ENCODE measurements around the gene PPM1A.

GRCh38 chr14:60332869-60333268 lies 83.8 kb downstream of the PPM1A start:
- TF ChIP-seq POLR2A (IDR thresholded peaks at IDR 0.05; ENCODE audit: low read depth, low read length) (no peak), POLR2AphosphoS5 (IDR thresholded peaks at IDR 0.05; ENCODE audit: low read depth, low read length) (no peak), TAF1 (IDR thresholded peaks at IDR 0.05; ENCODE audit: borderline replicate concordance, low read depth, low read length) (no peak)
